ENCODE measurements around the gene GHRH.

The GHRH gene

GRCh38 chr20:37290158-37290810 is 28.7 kb upstream of the GHRH start:
- DNase-seq = no peak

DNA sequence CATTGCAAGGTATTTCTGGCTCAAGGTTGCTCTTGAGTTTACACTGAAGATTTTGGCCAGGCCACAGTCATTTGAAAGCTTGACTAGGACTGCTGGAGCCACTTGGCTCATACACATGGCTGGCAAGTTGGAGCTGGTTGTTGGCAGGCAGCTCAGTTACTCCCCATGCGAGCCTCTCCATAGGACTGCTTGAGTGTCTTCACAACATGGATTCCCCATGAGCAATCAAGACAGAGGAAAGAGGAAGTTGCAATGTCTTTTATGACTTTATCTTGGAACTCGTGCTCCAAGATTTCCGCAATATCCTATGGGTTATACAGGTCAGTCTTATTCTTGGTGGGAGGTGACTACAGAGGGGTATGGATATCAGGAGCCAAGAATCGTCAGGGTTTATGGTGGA is 26.5 kb upstream of the GHRH start:
- no peak for DNase-seq

DNA sequence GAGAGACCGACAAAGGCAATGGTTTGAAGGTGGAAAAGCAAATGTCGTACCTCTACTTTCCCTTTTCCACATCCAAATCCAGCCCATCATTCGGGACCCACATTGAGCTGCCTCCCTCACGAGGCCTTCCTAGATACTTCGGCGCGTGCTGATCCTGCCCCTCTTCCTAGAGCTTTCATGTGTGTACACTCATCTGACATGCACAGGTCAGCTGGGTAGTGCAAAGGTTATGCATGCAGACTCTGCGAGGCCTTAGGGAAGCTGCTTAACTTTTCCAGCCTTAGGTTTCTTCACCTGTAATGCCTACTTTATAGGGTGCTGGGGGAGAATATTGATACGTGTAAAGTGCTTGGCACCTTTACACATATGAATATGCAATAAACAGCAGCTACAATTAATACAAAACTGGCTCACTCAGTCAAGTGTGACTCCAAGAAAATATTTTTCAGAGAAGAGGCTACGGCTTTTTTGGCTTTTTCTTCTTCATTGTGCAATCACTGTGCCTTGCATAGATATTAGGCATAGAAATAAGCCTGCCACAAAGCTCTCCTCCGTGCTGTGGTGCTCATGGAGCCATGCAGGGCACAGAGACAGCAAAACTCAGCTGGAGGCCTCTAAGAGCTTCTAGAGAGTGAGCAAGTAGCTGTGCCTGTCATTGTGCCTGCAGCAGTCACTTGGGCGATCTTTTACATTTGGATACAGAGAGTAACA is 24.2 kb upstream of the GHRH start:
- DNase-seq = no peak

- no peak for DNase-seq
Observed at GRCh38 chr20:37284691-37285161, 23.1 kb upstream of the GHRH start.

DNA sequence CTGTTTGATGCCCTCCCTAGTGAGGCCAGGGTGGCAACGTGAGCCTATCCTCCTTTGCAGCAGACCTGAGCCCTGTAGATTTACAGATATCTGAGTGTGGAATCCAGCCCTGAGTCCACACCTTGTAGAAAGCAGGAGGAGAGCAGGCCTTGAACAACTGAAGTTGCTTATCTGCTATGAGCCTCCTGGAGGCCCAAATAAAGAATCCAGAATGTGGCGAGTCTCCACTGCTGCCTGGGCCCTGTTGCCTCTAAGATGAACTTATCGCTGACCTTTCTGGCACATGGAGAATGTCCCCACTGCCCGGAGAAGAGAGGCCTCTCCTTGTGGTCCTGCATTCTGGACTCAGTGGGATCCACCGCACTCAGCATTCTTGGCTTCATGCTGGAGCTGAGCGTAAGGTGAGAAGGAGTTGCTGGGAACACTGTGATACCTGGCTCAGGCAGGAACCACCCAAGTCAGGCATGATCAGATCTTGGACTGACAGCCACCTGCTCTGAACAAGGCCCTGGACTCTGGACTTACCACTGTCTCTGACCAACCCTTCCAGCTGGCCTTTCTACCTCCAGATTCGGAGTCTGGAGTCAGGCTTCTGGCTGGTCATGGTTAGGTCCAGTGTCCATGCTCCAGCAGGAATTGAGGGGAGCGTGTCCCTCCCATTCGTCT is 22.0 kb upstream of the GHRH start:
- no peak for DNase-seq

- no peak for DNase-seq
Observed at GRCh38 chr20:37282556-37282955, 20.9 kb upstream of the GHRH start.

DNA sequence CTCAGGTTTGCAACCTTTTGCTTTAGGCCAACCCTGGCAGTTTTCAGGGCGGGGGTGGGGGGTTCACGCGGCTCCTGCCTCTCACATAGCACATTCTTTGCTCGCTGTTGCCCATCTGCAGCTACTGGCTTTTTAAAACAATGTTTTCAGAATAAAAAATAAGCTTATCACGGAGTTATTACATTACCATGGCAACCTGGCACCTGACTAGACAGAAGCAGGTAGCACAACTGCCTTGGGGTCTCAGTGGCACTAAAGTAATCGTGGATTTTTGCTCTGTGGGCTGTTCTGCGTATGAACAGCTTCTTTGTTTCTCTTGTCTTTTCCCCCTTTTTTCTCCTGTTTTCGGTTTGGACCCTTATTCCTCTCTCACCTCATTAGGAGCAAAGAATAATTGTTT is 18.8 kb upstream of the GHRH start:
- no peak for DNase-seq

GRCh38 chr20:37279820-37280219 is 18.2 kb upstream of the GHRH start:
- DNase-seq = peak; percentile 42

GRCh38 chr20:37278966-37279590 is 17.5 kb upstream of the GHRH start:
- no peak for DNase-seq

- DNase-seq = no peak
Observed at GRCh38 chr20:37277253-37277593, 15.6 kb upstream of the GHRH start.

DNA sequence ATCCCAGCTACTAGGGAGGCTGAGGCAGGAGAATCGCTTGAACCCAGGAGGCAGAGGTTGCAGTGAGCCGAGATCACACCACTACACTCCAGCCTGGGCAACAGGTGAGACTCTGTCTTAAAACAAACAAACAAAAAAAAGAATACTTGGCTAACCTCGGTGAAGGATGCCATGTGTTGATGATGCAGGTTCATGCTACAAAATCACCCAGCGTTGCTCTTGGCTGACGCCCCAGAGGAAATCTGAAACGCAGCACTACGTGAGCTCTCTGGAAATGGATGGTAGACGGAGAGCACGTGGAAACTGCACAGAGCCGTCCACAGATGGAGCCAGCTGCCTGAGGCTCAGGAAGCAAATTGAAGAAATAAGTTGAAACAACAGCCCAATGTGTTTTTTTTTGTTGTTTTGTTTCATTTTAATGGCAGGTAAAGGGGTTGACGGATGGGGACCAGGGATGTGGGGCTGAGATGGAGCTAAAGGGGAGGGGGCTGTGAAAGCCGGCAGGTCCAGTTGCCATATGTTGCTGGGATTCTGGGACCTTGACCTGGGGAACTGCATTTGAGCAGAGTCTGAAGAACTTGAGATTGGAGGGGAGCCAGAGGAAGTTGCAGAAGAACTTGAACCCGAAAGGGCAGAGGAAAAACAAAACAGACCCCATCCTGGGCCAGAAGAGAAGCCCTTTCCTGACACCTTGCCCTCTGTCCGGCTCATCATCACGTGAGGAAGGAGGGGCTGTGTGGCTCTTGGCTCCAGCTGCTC is 15.1 kb upstream of the GHRH start:
- DNase-seq = peak; percentile 87

GRCh38 chr20:37274851-37275524 is 13.4 kb upstream of the GHRH start:
- DNase-seq = no peak

DNA sequence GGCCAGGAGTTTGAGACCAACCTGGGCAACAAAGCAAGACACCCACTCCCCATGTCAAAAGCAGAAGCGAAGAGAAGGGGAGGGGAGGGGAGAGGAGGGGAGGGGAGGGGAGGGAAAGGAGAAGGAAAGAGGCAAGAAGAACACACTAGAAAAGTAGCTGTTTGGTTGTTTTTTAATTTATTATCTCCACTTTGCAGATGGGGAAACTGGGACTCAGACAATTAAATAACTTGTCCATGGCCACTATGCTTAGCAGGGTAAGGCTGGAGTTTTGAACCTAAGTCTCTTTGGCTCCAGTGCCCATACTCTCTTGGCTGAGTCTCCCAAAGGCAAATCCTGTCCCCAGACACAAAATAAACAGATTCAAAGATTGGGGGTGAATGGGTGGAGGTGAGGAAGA is 12.4 kb upstream of the GHRH start:
- DNase-seq = no peak

- no peak for DNase-seq
Observed at GRCh38 chr20:37271421-37271768, 9.8 kb upstream of the GHRH start.

- no peak for DNase-seq
Observed at GRCh38 chr20:37270576-37271420, 9.2 kb upstream of the GHRH start.

- DNase-seq = no peak
Observed at GRCh38 chr20:37267667-37268313, 6.2 kb upstream of the GHRH start.

DNA sequence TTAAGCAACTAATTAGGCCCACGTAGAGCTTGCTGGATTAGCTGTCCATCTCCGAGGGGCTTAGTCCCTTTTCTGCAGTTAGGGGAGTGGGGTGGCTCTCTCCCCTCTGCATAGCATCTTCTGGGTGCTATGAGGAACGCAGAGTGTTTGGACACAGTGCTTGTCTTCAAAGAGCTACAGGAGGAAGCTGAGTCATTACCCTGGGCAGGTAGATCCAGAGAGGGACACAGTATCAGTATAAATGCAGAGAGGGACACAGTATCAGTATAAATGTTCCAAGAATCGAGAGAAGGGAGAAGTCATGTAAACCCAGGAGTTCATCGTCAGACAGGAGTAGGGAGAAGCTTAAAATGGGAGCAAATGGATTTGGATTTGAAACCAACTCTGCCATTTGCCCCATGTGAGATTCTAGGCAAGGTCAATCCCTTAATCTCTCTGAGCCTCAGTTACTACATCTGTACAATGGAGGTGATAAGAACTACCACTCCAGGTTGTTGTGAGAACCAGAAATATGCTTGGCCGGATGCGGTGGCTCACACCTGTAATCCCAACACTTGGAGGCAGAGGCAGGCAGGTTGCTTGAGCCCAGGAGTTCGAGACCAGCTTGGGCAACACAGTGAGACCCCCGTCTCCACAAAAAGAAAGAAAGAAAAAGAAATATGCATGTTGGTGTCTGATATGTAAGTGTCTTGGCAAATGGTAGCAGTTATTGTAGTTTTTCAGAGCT is 5.5 kb upstream of the GHRH start:
- no peak for DNase-seq

- no peak for DNase-seq
Observed at GRCh38 chr20:37265152-37265551, 3.5 kb upstream of the GHRH start.

DNA sequence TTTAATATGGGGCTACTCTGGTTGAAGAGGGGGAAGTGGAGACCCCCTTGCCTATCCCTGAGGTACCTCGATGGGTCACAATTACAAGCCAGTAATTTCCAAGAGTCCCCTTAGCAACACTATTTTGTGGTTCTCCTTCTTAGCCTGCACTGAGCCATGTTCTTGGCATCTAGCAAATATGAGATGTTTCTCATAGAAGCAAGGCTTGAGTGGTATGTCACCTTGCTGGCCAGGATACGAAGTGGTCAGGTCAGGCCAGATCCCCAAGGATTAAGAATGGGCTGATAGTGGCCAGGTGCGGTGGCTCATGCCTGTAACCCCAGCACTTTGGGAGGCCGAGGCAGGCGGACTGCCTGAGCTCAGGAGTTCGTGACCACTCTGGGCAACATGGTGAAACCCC is 2.1 kb upstream of the GHRH start:
- DNase-seq = no peak

- DNase-seq = no peak
Observed at GRCh38 chr20:37262505-37262904, 891 bp upstream of the GHRH start.

Data from NCI-H1092 treated with DMSO at 0.1 percent for 48 hours (cell line).